Measurements from ENCODE around the gene VPS35L. TPM values are rescaled to one million over a fixed set of nuclear protein-coding genes. Genes with fewer than 3 reads are reported as not detected.
"Not testable (repeated sequence)": the region's sequence is repeated elsewhere in the genome, so short reads cannot be mapped to it uniquely, and the experiment has no call there.

Gene VPS35L
- total RNA-seq, 2 experiments from 2014 or later, result 43.4 to 47.7 TPM

DNA sequence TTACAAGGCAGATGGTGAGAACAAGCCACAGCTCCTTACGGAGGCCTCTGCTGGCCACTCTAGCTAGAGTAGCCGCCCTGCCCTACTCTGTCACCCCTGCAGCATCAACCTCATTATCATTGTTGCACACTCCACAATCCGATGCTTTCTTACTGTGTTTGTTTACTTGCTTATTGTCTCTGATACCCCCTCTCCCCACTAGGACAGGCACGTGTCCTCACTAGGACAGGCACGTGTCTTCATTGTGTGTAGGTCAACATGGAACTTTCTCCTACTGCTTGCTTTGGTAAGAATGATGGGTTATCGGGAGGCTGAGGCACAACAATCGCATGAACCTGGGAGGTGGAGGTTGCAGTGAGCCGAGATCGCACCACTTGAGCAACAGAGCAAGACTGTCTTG lies 98.6 kb downstream of the VPS35L start:
- no peak for DNase-seq
- CTCF ChIA-PET, result no interaction called here
- no peak for ATAC-seq
- no peak overlapping the region for H3K27ac Mint-ChIP-seq
- H3K4me1 Mint-ChIP-seq, result no peaks in the 10 kb centered on the region
- no peaks in the 10 kb centered on the region for H3K9me3 Mint-ChIP-seq (ENCODE audit: low read depth)
- no peaks in the 10 kb centered on the region for H3K27me3 Mint-ChIP-seq
- no peak overlapping the region for H3K4me3 Mint-ChIP-seq
- H3K36me3 Mint-ChIP-seq, result peaks cover 23% of the 10 kb centered on the region

DNA sequence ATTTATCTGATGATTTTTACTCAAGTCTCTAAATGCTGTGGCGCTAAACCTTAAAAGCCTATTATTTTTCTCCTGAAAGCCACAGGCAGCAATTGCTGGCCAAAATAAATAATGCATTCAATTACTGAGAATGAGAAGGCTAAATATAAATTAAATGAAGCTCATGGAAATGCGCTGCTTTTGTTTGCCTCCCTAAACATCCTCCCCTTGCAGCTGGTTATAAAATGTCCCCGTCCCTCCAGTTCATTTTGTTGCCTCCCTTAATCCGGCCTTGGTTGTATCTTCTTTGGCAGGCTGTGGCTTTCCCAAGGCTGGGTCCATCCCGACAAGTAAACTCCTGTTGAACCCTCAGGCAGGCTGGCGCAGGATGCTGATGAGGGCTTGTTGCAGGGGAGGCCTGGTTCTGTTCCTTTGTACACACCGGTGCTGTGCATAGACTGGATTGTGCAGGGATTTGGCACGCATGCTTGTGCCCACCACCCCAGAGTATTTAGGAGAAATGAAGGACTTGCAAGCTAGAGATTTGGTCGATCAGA lies 99.8 kb downstream of the VPS35L start:
- DNase-seq (no peak), ATAC-seq (no peak)
- H3K27ac Mint-ChIP-seq, result no peak overlapping the region
- H3K9me3 Mint-ChIP-seq (ENCODE audit: low read depth), result no peaks in the 10 kb centered on the region
- H3K4me1 Mint-ChIP-seq, result no peaks in the 10 kb centered on the region
- CTCF ChIA-PET, result no interaction called here
- peaks cover 25% of the 10 kb centered on the region for H3K36me3 Mint-ChIP-seq
- no peak overlapping the region for H3K4me3 Mint-ChIP-seq
- no peaks in the 10 kb centered on the region for H3K27me3 Mint-ChIP-seq

DNA sequence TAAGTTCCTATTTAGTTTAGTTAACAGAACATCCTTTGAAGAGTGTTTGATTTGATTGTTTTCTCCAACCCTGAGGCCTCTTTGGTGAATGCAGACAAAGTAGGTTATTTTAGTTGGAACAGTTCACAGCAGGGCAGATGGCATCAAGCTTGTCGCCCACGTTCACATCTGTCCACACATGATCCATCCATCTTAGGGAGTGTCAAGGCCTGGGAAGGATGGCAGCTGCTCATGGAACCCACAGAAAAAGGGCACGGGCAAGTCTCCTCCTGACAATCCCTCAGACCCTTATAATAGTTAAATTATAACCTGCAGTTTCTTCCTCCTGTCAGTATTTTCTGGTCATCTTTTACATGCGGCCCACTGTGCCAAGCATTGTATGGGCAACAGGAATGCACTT lies 102.3 kb downstream of the VPS35L start:
- Mint-ChIP-seq H3K27me3 (no peaks in the 10 kb centered on the region), H3K9me3 (ENCODE audit: low read depth) (peaks cover 5% of the 10 kb centered on the region), H3K4me1 (no peaks in the 10 kb centered on the region), H3K4me3 (no peak overlapping the region), H3K27ac (no peak overlapping the region), H3K36me3 (peaks cover 27% of the 10 kb centered on the region)
- no peak for DNase-seq
- CTCF ChIA-PET, result no interaction called here
- ATAC-seq, result no peak

DNA sequence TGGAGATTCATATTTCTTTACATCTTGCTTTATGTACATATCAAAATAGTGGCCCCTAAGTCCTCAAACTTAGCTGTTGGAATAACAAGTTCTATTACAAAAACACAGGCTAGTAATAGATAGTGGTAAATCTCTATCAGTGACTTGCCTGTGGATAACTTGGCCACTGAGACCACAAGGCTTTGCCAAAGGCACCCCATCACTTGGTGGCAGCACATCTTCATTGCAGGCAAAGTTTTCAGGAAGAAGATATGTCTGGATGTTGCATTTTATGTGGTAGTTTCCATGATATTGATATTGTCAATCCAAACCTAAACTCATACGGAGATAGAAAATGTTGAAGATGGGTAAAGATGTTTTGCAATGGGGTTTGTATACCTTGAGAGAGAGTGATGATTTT lies 104.1 kb downstream of the VPS35L start:
- Mint-ChIP-seq H3K27me3 (no peaks in the 10 kb centered on the region), H3K4me1 (no peaks in the 10 kb centered on the region), H3K4me3 (no peak overlapping the region), H3K36me3 (peaks cover 29% of the 10 kb centered on the region), H3K27ac (no peak overlapping the region), H3K9me3 (ENCODE audit: low read depth) (peaks cover 8% of the 10 kb centered on the region)
- CTCF ChIA-PET, result interaction anchor here (0.6 kb wide), 1 partner anchor 115 kb away, joined by 3 read pairs; no protein-coding TSS in a partner anchor
- DNase-seq, result no peak
- no peak for ATAC-seq

DNA sequence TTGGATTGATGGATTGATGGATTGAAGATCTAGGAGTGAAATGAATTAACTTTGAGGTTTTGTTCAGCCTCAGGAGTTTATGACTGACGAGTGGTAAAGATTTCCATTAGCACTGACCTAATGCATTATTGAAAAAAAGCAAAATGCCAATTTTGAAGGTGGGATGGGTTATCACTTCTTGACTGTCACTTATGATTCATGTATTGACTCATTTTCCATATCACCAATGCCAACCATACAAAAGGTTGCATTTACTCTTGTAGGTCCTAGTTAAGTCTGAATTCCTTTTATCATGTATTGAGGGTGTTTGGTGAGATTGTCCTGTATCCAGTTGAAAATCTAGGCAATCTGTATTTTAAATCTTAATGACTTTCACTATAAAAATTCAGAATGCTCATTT lies 104.9 kb downstream of the VPS35L start:
- Mint-ChIP-seq H3K27ac (no peak overlapping the region), H3K4me1 (no peaks in the 10 kb centered on the region), H3K9me3 (ENCODE audit: low read depth) (peaks cover 13% of the 10 kb centered on the region), H3K4me3 (no peak overlapping the region), H3K27me3 (no peaks in the 10 kb centered on the region), H3K36me3 (peaks cover 35% of the 10 kb centered on the region)
- DNase-seq (no peak), ATAC-seq (no peak)
- CTCF ChIA-PET, result no interaction called here

DNA sequence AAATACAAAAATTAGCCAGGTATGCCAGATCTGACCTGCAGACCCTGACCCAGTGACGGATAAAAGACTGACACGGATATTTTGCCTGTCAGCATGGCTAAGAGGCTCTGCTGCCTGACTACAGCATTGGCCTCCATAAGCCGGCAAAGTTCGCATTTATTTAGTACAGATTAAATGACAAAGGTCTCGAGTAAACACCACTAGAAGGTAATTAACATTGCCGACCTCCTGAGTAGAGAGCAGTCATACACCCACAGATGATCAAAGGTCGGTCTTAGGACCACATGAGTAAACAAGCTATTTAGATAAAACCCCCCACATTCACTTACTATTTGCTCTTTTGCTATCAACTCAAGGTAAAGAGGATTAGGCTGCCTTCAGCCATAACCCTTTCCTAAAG lies 106.8 kb downstream of the VPS35L start:
- Mint-ChIP-seq H3K27ac (no peak overlapping the region), H3K27me3 (no peaks in the 10 kb centered on the region), H3K36me3 (peaks cover 30% of the 10 kb centered on the region), H3K4me1 (no peaks in the 10 kb centered on the region), H3K4me3 (no peak overlapping the region), H3K9me3 (ENCODE audit: low read depth) (peaks cover 13% of the 10 kb centered on the region)
- CTCF ChIA-PET, result no interaction called here
- ATAC-seq (no peak), DNase-seq (no peak)

DNA sequence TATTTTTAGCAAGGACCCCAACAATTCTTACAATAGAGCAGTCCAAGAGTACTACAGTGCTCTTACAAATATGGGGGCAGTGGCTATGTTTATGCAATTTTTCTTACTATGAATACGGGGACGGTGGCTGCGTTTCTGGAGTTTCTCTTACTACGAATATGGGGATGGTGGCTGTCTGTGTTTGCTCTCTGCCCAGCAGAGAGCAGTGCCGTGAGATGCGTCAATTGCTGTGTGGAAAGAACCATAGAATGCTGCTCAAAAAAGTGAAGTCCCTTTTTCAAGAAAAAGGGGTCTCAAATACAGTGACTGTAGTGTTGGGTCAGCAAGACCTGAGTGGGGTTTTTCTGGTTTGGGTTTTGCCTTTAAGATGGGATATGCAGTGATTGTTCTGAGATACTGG lies 108.7 kb downstream of the VPS35L start:
- Mint-ChIP-seq H3K36me3 (peaks cover 27% of the 10 kb centered on the region), H3K4me1 (no peaks in the 10 kb centered on the region), H3K27me3 (no peaks in the 10 kb centered on the region), H3K9me3 (ENCODE audit: low read depth) (peaks cover 13% of the 10 kb centered on the region), H3K27ac (no peak overlapping the region), H3K4me3 (no peak overlapping the region)
- ATAC-seq (no peak), DNase-seq (no peak)
- CTCF ChIA-PET, result interaction anchor here (0.6 to 0.7 kb wide), 2 partner anchors 218 to 1875 kb away, joined by 3 read pairs; no protein-coding TSS in a partner anchor

DNA sequence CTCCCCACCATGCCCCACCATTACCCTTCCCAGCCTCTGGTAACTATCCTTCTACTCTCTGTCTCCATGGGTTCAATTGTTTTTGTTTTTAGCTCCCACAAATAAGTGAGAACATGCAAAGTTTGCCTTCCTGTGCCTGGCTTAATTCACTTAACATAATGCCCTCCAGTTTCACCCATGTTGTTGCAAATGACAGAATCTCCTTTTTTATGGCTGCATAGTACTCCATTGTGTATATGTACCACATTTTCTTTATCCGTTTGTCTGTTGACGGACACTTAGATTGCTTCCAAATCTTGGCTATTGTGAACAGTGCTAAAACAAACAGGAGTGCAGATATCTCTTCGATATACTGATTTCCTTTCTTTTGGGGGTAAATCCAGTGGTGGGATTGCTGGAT lies 109.8 kb downstream of the VPS35L start:
- CTCF ChIA-PET, H3K27ac Mint-ChIP-seq, H3K4me3 Mint-ChIP-seq, H3K4me1 Mint-ChIP-seq, H3K27me3 Mint-ChIP-seq, DNase-seq, ATAC-seq: not testable (repeated sequence)
- Mint-ChIP-seq H3K36me3 (peaks cover 24% of the 10 kb centered on the region), H3K9me3 (ENCODE audit: low read depth) (peaks cover 13% of the 10 kb centered on the region)

DNA sequence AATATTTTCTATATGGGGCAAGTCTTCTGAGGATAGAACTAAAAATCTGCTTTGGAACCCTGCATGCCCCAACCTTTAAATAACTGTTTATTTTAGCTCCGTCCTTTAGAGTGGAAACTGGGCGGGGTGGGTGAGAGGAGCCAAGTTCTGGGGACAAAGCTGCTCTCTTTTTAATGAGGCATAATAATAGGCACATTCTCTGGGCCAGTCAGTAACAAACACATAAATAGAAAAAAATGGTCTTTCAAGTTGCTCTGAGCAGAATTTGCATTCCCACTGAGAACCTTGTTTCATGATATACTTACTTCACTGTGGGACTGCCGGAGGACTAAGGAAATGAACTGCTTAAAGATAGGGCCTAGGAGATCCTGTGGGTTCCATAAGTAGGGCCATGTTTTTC lies 111.0 kb downstream of the VPS35L start:
- no peak overlapping the region for H3K27ac Mint-ChIP-seq
- H3K36me3 Mint-ChIP-seq, result peaks cover 24% of the 10 kb centered on the region
- no peak overlapping the region for H3K4me3 Mint-ChIP-seq
- CTCF ChIA-PET, result no interaction called here
- peaks cover 13% of the 10 kb centered on the region for H3K9me3 Mint-ChIP-seq (ENCODE audit: low read depth)
- DNase-seq (no peak), ATAC-seq (no peak)
- H3K4me1 Mint-ChIP-seq, result no peaks in the 10 kb centered on the region
- no peaks in the 10 kb centered on the region for H3K27me3 Mint-ChIP-seq

DNA sequence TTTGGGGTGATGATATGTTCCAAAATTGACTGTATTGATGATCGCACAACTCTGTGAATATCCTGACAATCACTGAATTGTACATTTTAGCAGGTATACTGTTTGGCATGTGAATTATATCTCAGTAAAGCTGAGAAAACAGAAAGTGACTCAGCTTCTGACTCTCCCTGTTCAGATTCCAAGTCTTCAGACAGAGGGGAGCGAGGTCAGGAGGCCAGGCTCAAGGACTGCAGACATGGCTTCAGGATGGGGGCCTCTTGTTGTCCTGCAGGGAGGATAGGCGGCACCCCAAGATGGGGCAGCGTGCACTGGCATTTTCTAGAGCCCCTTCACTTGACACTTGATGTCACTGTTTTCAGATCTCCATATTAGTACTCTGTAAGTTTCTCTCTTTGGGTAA lies 116.9 kb downstream of the VPS35L start:
- Mint-ChIP-seq H3K27ac (peak overlapping the region; percentile 24), H3K27me3 (no peaks in the 10 kb centered on the region), H3K36me3 (peaks cover 4% of the 10 kb centered on the region), H3K4me1 (no peaks in the 10 kb centered on the region), H3K4me3 (no peak overlapping the region), H3K9me3 (ENCODE audit: low read depth) (no peaks in the 10 kb centered on the region)
- ATAC-seq (no peak), DNase-seq (no peak)
- CTCF ChIA-PET, result no interaction called here

DNA sequence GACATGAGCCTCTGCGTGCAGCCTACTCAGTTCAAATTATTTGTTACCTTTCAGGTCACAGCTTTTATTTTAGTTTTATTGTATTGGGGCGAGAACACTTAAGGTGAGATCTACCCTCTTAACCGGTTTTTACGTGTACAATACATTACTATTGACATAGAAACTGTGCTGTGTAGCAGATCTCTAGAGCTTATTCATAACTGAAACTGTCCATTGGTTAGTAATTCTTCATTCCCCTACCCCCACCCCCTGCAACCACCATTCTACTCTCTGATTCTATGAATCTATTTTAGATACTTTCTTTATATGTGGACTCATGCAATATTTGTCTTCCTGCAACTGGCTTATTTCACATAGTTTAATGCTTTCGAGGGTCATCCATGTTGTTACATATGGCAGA lies 119.0 kb downstream of the VPS35L start:
- no peaks in the 10 kb centered on the region for H3K9me3 Mint-ChIP-seq (ENCODE audit: low read depth)
- DNase-seq (no peak), ATAC-seq (no peak)
- H3K36me3 Mint-ChIP-seq, result peaks cover 3% of the 10 kb centered on the region
- CTCF ChIA-PET, result interaction anchor here (0.6 kb wide), 1 partner anchor 1949 kb away, joined by 3 read pairs; no protein-coding TSS in a partner anchor
- H3K4me1 Mint-ChIP-seq, result no peaks in the 10 kb centered on the region
- no peak overlapping the region for H3K27ac Mint-ChIP-seq
- H3K27me3 Mint-ChIP-seq, result no peaks in the 10 kb centered on the region
- no peak overlapping the region for H3K4me3 Mint-ChIP-seq

DNA sequence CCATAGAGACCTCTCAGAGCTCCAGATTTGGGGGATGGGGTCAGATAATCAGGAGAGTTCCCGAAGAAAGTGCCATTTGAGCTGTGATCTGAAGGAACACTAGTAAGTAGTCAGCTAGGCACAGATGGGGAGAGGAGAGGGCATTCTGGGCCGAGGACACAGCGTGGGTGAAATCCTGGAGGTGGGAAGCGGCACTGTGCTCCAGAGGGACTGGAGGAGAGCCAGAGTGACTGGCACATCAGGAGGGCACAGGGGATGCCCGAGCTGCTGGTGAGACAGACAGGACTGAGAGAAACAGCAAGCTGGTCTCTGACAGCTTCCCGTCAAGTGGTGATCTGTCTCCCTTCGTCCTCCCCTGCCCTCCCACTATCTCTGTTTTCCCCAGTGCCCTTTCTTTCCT lies 121.9 kb downstream of the VPS35L start:
- H3K4me1 Mint-ChIP-seq, result no peaks in the 10 kb centered on the region
- no peaks in the 10 kb centered on the region for H3K9me3 Mint-ChIP-seq (ENCODE audit: low read depth)
- DNase-seq, result no peak
- ATAC-seq, result no peak
- H3K36me3 Mint-ChIP-seq, result peaks cover 9% of the 10 kb centered on the region
- no peaks in the 10 kb centered on the region for H3K27me3 Mint-ChIP-seq
- H3K27ac Mint-ChIP-seq, result no peak overlapping the region
- H3K4me3 Mint-ChIP-seq, result no peak overlapping the region
- CTCF ChIA-PET, result no interaction called here

DNA sequence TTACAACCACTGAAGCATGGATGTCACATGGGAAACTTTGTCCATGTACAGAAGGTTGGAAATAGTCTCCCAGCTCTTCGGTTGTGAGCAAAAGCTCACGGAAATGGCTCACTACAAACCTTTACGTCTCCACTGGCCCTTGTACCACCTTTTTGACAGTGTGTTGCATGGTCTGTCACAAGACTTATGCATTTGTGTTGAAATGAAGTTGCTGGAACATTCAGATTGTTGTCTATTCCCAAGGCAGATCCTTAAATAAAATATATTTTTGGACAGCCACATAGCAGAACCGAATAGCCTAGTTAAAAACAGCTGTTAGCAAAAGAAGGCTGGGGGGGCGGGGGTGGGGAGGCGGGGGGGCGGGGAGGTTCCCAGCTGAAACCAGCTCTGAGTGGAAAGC lies 123.3 kb downstream of the VPS35L start:
- DNase-seq, result no peak
- no peak for ATAC-seq
- peaks cover 21% of the 10 kb centered on the region for H3K36me3 Mint-ChIP-seq
- H3K27ac Mint-ChIP-seq, result no peak overlapping the region
- no peak overlapping the region for H3K4me3 Mint-ChIP-seq
- CTCF ChIA-PET, result no interaction called here
- no peaks in the 10 kb centered on the region for H3K27me3 Mint-ChIP-seq
- peaks cover 4% of the 10 kb centered on the region for H3K9me3 Mint-ChIP-seq (ENCODE audit: low read depth)
- no peaks in the 10 kb centered on the region for H3K4me1 Mint-ChIP-seq

DNA sequence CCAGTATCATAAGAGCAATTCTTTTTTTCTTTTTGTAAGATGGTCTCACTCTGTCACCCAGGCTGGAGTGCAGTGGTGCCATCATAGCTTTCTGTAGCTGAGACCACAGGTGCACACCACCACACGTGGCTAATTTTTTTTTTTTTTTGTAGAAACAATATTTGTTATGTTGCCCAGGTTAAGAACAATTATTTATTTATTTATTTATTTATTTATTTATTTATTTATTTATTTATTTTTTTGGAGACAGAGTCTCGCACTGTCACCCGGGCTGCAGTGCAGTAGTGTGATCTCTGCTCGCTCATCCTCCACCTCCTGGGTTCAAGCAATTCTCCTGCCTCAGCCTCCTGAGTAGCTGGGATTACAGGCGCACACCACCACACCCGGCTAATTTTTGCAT lies 123.8 kb downstream of the VPS35L start:
- H3K4me1 Mint-ChIP-seq; ATAC-seq; H3K9me3 Mint-ChIP-seq (ENCODE audit: low read depth); H3K4me3 Mint-ChIP-seq; DNase-seq; CTCF ChIA-PET; H3K27me3 Mint-ChIP-seq; H3K27ac Mint-ChIP-seq: not testable (repeated sequence)
- H3K36me3 Mint-ChIP-seq, result peaks cover 25% of the 10 kb centered on the region

DNA sequence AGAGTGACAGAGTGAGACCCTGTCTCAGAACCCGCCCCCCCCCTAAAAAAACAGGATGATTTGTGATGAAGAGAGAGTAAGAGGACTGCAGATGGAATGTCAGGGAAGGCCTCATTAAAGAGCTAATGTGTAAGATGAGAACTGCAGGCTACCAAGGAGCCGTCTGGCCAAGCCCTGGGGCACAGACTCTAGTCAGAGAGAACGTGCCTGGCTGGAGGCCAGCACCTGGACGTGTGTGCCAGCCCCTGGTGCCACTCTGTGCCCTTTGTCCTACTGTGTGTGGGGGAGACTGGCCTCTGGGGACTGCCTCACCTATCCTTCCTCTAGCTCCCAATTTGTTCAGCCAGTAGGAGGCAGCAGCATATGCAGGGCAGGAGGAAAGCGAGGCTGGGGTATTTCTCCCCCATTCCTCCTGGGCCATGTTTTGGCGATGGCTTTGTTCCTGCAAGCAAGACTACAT lies 125.4 kb downstream of the VPS35L start:
- peaks cover 36% of the 10 kb centered on the region for H3K36me3 Mint-ChIP-seq
- CTCF ChIA-PET, result interaction anchor here (1.5 kb wide), 1 partner anchor 15 kb away, joined by 3 read pairs; no protein-coding TSS in a partner anchor
- H3K27me3 Mint-ChIP-seq, result no peaks in the 10 kb centered on the region
- ATAC-seq, result no peak
- no peak for DNase-seq
- peaks cover 10% of the 10 kb centered on the region for H3K9me3 Mint-ChIP-seq (ENCODE audit: low read depth)
- H3K27ac Mint-ChIP-seq, result no peak overlapping the region
- no peaks in the 10 kb centered on the region for H3K4me1 Mint-ChIP-seq
- H3K4me3 Mint-ChIP-seq, result no peak overlapping the region

Data from activated CD8-positive, alpha-beta memory T cell treated with anti-CD3 and anti-CD28 coated beads, Interleukin-2, amount 10 ng/mL, durations not matched to agents 7 days and 5 days (primary cell).